Neuron (in vitro differentiated cells): ENCODE data around the gene CALCR.

Experiments
- H2AFZ ChIP-seq: one replicate; pipeline ENCODE4 v1.6.1; 2013; ENCODE audit warnings: low read depth, mild to moderate bottlenecking, inconsistent platforms, low read length, moderate library complexity
- H3K27me3 ChIP-seq: one replicate; pipeline ENCODE4 v1.6.1; 2013; ENCODE audit warnings: low read length; ENCODE audit not compliant: insufficient read depth
- H3K36me3 ChIP-seq: one replicate; pipeline ENCODE4 v1.6.1; 2013; ENCODE audit warnings: low read length; ENCODE audit not compliant: insufficient read depth
- H3K4me1 ChIP-seq: one replicate; pipeline ENCODE4 v1.6.1; 2013; ENCODE audit warnings: low read length; ENCODE audit not compliant: insufficient read depth
- H3K4me3 ChIP-seq: 2 replicates; pipeline ENCODE4 v1.5.1; 2013; ENCODE audit warnings: mild to moderate bottlenecking, low read length, moderate library complexity
- H3K9me3 ChIP-seq: one replicate; pipeline ENCODE4 v1.6.1; 2013; ENCODE audit warnings: low read length

Gene CALCR

DNA sequence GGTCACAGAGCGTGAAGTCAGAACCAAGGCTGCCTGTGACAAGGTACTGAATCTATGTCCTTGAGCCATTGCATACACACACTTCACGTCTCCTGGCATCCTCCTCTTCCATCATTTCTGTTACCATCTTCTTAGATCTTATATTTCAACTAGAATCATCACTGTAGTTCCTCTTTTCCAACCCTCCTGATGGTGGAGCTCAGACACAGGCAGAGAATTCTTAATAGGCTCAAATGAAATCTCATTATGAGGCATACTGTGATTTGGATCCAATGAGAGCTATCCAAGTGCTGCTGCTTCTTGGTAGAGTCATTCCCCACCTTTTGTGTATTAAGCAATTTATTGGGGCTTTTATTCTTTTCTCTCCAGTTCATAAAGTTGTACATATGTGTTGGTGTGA is 113.2 kb downstream of the CALCR start:
- Histone ChIP-seq H2AFZ (no peak overlapping the region), H3K36me3 (no peaks in the 10 kb centered on the region), H3K27me3 (no peaks in the 10 kb centered on the region), H3K4me3 (no peak overlapping the region), H3K9me3 (no peaks in the 10 kb centered on the region), H3K4me1 (no peaks in the 10 kb centered on the region)

DNA sequence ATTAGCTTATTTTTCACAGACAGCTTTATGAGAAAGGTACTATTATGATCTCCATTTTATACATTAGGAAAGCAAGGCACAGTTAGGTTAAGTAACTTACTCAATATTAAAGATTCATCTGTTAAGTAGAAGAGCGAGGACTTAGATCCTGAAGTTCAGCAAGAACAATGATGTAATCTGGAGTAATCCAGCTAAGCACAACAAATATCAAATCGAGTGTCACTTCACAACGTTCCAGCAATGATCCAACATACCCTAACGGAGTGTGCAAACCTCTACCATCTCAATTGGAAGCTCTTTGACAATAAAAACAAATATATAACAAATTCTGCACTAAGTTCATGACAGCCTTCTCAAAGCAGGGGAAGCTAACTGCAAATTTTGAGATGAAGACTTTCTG is 121.3 kb downstream of the CALCR start:
- no peaks in the 10 kb centered on the region for H3K36me3 ChIP-seq
- no peaks in the 10 kb centered on the region for H3K9me3 ChIP-seq
- no peak overlapping the region for H2AFZ ChIP-seq
- no peaks in the 10 kb centered on the region for H3K4me1 ChIP-seq
- no peaks in the 10 kb centered on the region for H3K27me3 ChIP-seq
- H3K4me3 ChIP-seq, result no peak overlapping the region

DNA sequence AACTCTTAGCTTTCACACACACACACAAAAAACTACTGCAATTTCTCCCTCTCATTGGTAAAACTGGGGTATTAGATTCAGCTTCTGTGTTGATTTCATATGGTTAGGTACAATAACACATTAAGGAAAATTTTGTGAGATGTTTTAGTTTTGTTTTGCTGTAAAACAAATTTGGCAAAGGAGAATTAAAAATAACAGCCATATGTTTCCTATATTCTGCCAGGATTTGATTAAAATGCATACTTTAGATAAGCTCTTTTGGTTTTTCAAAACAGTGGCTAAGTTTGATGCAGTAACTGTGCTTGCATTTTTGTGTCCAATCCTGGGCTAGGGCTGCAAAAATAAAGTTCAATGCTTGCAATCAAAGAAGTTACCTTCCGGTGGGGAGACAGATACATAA is 126.3 kb downstream of the CALCR start:
- no peaks in the 10 kb centered on the region for H3K4me1 ChIP-seq
- no peaks in the 10 kb centered on the region for H3K27me3 ChIP-seq
- no peaks in the 10 kb centered on the region for H3K9me3 ChIP-seq
- no peaks in the 10 kb centered on the region for H3K36me3 ChIP-seq
- H3K4me3 ChIP-seq, result no peak overlapping the region
- H2AFZ ChIP-seq, result no peak overlapping the region

DNA sequence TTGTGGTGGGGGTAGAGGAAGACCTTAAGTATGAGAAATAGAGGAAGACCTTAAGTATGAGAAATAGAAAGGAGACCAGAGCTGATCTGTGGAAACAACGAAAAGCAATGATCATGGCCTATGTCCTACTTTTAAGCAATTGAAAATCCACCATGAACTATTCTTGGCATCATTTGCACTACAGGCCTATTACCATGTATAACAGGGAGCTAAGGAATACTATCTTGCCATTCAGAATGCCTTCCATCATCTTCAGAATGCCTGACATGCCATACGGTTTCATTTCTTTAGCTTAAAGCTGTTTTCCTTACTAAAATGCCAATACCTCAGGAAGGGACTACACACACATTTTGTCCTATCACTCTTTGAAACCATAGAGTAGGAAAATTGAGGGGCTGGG is 127.0 kb downstream of the CALCR start:
- no peak overlapping the region for H2AFZ ChIP-seq
- no peaks in the 10 kb centered on the region for H3K36me3 ChIP-seq
- no peak overlapping the region for H3K4me3 ChIP-seq
- no peaks in the 10 kb centered on the region for H3K4me1 ChIP-seq
- H3K27me3 ChIP-seq, result no peaks in the 10 kb centered on the region
- H3K9me3 ChIP-seq, result no peaks in the 10 kb centered on the region

DNA sequence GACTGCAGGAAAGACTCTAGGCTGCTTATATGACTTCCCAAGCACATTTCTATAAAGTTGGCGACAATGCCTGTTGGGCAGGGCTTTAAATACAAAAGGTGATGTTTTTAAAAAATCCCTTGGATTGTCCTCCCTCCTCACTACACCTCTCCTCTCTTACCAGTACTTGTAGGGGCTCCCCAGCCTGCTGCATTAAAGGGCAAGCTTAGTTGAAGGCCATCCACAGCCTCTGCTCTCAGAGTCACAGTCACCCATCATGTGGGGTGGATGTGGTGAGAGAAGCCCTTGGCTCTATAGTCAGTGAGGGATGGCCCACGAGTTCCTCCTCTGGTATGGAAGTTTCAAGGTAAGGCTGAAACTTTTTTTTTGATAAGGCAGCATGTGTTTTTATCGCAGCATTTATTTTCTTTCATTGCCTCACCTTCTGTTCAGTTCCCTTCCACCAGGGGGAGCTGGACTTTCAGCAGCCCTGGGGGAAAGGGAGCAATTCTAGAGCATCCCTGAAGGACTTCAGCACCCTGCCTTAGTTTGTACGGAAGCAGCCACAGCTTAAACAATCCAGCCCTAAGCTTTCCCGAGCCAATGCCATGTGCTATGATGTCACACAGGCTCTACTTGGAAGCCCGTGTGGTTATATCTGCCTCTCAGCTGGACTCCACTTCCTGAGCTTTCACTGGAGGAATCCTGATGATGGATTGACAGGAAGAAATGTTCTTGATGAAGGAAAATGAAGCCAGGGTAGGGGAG is 131.9 kb downstream of the CALCR start:
- no peak overlapping the region for H3K4me3 ChIP-seq
- no peaks in the 10 kb centered on the region for H3K9me3 ChIP-seq
- H3K4me1 ChIP-seq, result peaks cover 5% of the 10 kb centered on the region
- no peaks in the 10 kb centered on the region for H3K27me3 ChIP-seq
- no peaks in the 10 kb centered on the region for H3K36me3 ChIP-seq
- no peak overlapping the region for H2AFZ ChIP-seq

DNA sequence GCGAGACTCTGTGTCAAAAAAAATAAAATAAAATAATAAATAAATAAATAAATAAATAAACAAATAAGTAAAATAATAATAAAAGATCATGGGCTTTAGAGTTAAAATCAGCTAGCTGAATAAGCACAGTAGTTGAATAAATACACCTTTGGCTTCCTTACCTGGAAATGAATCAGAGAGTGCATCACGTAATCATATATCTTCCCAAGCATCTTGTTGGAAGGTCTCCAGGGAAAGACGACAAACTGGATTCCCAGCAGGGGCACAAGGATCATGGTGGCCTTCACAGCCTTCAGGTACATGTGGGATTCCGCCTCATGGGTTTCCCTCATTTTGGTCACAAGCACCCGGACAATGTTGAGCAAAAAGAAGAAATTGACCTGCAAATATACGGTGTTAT is 138.7 kb downstream of the CALCR start:
- Histone ChIP-seq H3K9me3 (no peaks in the 10 kb centered on the region), H3K36me3 (no peaks in the 10 kb centered on the region), H3K4me1 (peaks cover 5% of the 10 kb centered on the region), H3K27me3 (no peaks in the 10 kb centered on the region), H2AFZ (no peak overlapping the region), H3K4me3 (no peak overlapping the region)

DNA sequence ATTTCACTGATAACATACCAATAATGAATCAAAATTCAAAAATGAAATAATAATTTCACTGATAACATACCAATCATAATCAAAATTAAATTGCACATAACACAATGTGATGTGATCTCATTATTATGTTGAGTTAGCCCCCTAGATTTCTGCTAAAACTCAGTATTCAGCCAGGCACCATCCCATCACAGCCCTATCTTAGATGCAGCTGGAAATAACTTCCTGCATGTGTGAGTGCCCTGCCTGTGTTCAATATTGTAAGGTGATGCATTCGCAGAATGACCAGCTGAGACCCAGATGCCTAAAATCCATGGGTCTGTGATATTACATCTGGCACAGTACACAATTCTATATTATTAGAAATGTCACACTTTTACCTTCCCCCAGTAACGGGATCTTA is 142.4 kb downstream of the CALCR start:
- H3K9me3 ChIP-seq, result no peaks in the 10 kb centered on the region
- H2AFZ ChIP-seq, result no peak overlapping the region
- H3K4me1 ChIP-seq, result no peaks in the 10 kb centered on the region
- H3K36me3 ChIP-seq, result no peaks in the 10 kb centered on the region
- H3K4me3 ChIP-seq, result no peak overlapping the region
- no peaks in the 10 kb centered on the region for H3K27me3 ChIP-seq

DNA sequence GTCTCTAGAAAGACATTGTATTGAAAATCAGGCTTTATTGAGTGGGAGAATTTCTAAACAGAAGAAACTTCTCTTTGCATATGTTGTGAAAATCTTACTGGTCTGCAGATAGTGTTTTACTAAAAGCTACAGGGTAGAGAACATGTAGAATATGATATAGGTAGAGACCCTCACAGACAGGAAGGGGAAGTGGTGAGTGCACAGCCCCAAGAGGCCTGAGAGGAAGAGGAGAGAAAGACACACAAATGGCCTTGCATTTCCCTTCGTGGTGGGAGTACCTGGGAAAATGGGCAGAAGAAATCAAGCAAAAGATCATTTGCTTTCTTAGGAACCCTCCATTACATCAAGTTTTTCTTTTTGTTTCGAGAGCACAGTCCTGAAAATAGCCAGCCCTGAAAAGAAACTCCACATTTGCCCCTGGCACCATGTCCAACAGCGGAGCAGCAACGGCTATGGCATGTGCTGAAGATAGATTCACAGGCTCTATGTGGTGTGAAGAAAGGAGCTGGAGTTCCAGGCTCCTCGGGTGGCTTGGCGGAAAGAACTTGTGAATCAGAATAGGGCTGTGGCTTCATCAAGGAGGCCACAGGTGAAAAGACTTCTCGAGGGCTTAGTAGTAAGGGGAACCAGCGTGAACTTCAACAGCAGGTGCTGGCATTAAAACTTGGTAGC is 143.5 kb downstream of the CALCR start:
- Histone ChIP-seq H3K4me1 (peaks cover 8% of the 10 kb centered on the region), H3K36me3 (no peaks in the 10 kb centered on the region), H2AFZ (no peak overlapping the region), H3K4me3 (no peak overlapping the region), H3K27me3 (no peaks in the 10 kb centered on the region), H3K9me3 (no peaks in the 10 kb centered on the region)

DNA sequence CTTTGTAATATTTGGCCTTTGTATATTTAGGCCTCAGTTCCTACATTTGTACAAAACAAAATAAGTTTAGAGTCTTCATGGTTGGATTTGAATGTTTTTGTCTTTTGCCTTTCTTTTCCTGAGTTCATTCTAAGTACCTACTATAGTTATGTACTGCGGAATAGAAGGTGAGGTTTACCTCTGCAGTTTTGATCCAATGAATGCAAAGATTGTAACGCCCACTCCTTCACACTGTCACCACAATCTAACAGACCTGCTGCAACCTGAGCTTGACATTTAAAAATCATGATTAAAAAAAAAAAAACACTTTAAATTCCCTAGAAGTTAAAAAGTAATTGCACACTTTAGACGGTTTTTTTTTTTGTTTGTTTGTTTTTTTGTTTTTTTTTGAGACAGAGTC is 145.0 kb downstream of the CALCR start:
- H3K4me1 ChIP-seq, result peaks cover 19% of the 10 kb centered on the region
- no peak overlapping the region for H3K4me3 ChIP-seq
- no peak overlapping the region for H2AFZ ChIP-seq
- no peaks in the 10 kb centered on the region for H3K36me3 ChIP-seq
- no peaks in the 10 kb centered on the region for H3K27me3 ChIP-seq
- H3K9me3 ChIP-seq, result no peaks in the 10 kb centered on the region

DNA sequence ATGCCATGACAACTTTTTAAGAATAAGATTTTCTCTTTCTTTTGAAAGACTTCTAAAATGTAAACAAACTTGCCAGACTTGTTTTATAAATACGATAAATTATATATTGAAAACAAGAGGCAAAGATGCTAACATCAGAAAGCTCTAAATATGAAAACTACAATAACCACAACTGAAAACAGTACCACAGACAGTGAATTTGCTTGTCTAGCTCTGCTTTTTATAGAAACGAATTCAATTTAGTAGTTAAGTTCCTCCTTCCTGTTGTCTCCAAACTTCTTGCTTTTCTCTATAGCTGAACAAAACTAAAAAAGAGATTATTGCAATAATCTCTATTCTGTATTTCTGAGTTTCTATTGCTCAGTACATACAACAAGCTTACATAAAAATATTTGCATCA is 147.4 kb downstream of the CALCR start:
- Histone ChIP-seq H3K4me3 (no peak overlapping the region), H3K27me3 (no peaks in the 10 kb centered on the region), H2AFZ (no peak overlapping the region), H3K36me3 (no peaks in the 10 kb centered on the region), H3K9me3 (no peaks in the 10 kb centered on the region), H3K4me1 (peaks cover 22% of the 10 kb centered on the region)

DNA sequence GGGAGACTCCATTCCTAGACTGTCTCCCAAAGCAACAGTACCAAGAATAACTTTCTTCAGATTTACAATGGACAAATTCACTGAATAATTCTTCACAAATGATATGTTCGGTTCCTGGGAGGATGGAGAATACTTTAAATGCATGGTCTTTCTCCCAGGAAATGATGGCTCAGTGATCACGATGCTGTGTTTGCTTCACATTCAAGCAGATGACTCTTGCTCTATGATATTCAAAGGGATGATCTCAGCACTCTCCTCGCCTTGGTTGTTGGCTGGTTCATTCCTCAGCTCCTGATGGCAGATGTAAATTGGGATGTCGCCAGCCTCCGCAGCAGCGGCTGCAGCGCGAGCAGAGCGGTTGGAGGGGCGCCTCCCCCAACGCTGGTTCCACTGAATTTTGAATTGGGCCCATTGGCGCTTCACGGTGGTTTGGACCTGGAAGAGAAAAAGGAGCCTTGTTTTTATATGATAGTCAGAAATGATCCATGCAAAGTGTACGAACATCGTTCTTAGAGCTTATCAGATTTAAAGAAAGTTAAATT is 148.3 kb downstream of the CALCR start:
- Histone ChIP-seq H3K9me3 (no peaks in the 10 kb centered on the region), H3K27me3 (no peaks in the 10 kb centered on the region), H3K4me1 (peaks cover 22% of the 10 kb centered on the region), H2AFZ (no peak overlapping the region), H3K4me3 (no peak overlapping the region), H3K36me3 (no peaks in the 10 kb centered on the region)

DNA sequence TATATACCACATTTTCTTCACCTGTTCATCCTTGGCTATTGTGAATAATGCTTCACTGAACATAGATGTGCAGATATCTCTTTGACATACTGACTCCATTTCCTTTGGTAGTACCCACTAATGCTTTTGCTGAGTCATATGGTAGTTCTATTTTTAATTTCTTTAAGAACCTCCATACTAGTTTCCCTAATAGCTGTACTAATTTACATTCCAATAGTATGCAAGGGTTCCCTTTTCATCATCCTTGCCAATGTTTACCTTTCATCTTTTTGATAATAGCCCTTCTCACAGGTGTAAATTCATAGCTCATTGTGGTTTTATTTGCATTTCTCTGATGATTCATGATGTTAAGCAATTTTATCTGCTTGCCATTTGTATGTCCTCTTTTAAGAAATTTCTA is 159.9 kb downstream of the CALCR start:
- no peaks in the 10 kb centered on the region for H3K4me1 ChIP-seq
- H3K27me3 ChIP-seq, result no peaks in the 10 kb centered on the region
- no peak overlapping the region for H2AFZ ChIP-seq
- no peaks in the 10 kb centered on the region for H3K9me3 ChIP-seq
- no peaks in the 10 kb centered on the region for H3K36me3 ChIP-seq
- no peak overlapping the region for H3K4me3 ChIP-seq

DNA sequence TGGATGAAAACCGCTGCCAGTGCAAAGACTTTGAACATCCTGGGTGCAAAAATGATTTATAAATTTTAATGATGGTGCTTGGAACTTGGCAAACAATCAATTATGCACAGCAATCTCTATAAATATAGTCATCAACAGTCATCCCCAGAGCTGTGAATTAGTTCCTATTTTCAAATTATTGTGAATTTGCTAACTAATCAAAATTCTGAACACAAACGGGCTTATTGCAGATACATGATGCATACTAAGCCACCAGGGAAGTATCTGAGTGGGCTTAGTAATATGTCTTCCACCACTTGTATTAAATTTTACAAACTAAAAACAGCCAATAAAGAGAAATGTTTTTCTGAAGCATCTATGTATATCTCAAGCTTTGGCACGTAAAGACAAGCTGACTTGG is 165.2 kb downstream of the CALCR start:
- Histone ChIP-seq H3K4me1 (no peaks in the 10 kb centered on the region), H2AFZ (no peak overlapping the region), H3K36me3 (no peaks in the 10 kb centered on the region), H3K9me3 (no peaks in the 10 kb centered on the region), H3K27me3 (no peaks in the 10 kb centered on the region), H3K4me3 (no peak overlapping the region)
